Activated CD8-positive, alpha-beta memory T cell treated with anti-CD3 and anti-CD28 coated beads for 36 hours (primary cell): Measurements from ENCODE around the gene SMIM26. TPM values are rescaled to one million over a fixed set of nuclear protein-coding genes. Genes with fewer than 3 reads are reported as not detected.

ENCODE experiments used
- CTCF ChIA-PET: fragments of 350-600 bp; sonication (Branson Sonifier 250); formaldehyde crosslinking; loops from one replicate; lab custom pipeline; 2021; ENCODE audit warnings: antibody characterized with exemption; lab: Charles Lee
- POLR2A ChIA-PET: fragments of 350-600 bp; sonication (Branson Sonifier 250); formaldehyde crosslinking; loops from one replicate; lab custom pipeline; 2021; ENCODE audit warnings: antibody characterized with exemption; lab: Charles Lee
- total RNA-seq, 2 experiments: library from RNA; stranded (reverse); gene quantifications; one replicate each; pipeline ENCODE4 v1.2.3, GENCODE V29; 2021

The SMIM26 gene
- total RNA-seq, 2 experiments from 2014 or later, result 43.9 to 54.2 TPM

GRCh38 chr20:18577942-18578341 is 10.7 kb downstream of the SMIM26 start:
- CTCF ChIA-PET, result no interaction called here
- POLR2A ChIA-PET, result no interaction called here

- CTCF ChIA-PET, result no interaction called here
- POLR2A ChIA-PET, result no interaction called here
Measured at GRCh38 chr20:18578581-18578980, 11.3 kb downstream of the SMIM26 start.

GRCh38 chr20:18580012-18580411 is 12.8 kb downstream of the SMIM26 start:
- POLR2A ChIA-PET, result no interaction called here
- CTCF ChIA-PET, result no interaction called here

- CTCF ChIA-PET, result interaction anchor here (0.6 kb wide), 1 partner anchor 38 kb away, joined by 5 read pairs; no protein-coding TSS in a partner anchor
Measured at GRCh38 chr20:18585134-18585533, 17.9 kb downstream of the SMIM26 start.

GRCh38 chr20:18587665-18588573 is 20.7 kb downstream of the SMIM26 start, which contains the start of gene DTD1:
DTD1 (plus strand) TSS chr20:18588054; CDS start chr20:18588073, 19 bp downstream.
- CTCF ChIA-PET, result no interaction called here
- POLR2A ChIA-PET, result interaction anchor here (0.9 kb wide), 2 partner anchors 44 to 206 kb away, joined by 3 to 6 read pairs; no protein-coding TSS in a partner anchor

More at GRCh38 chr20:18585134-18585533, 17.9 kb downstream of the SMIM26 start:
- POLR2A ChIA-PET, result no interaction called here

GRCh38 chr20:18588574-18588933 is 21.3 kb downstream of the SMIM26 start:
- CTCF ChIA-PET, result no interaction called here
- POLR2A ChIA-PET, result interaction anchor here (0.9 kb wide), 2 partner anchors 45 to 205 kb away, joined by 3 to 6 read pairs; no protein-coding TSS in a partner anchor

- CTCF ChIA-PET, result interaction anchor here (0.6 kb wide), 1 partner anchor 112 kb away, joined by 4 read pairs; no protein-coding TSS in a partner anchor
- POLR2A ChIA-PET, result no interaction called here
Measured at GRCh38 chr20:18589941-18590674, 22.9 kb downstream of the SMIM26 start.

GRCh38 chr20:18596270-18596669 is 29.0 kb downstream of the SMIM26 start:
- ChIA-PET POLR2A (no interaction called here), CTCF (interaction anchor here (1.2 kb wide), 1 partner anchor 36 kb away, joined by 4 read pairs; no protein-coding TSS in a partner anchor)

GRCh38 chr20:18609741-18610140 is 42.5 kb downstream of the SMIM26 start:
- ChIA-PET POLR2A (no interaction called here), CTCF (interaction anchor here (0.7 kb wide), 1 partner anchor 159 kb away, joined by 3 read pairs; no protein-coding TSS in a partner anchor)

GRCh38 chr20:18611492-18611891 is 44.3 kb downstream of the SMIM26 start:
- CTCF ChIA-PET, result no interaction called here
- POLR2A ChIA-PET, result no interaction called here

GRCh38 chr20:18613553-18613952 is 46.3 kb downstream of the SMIM26 start:
- ChIA-PET POLR2A (no interaction called here), CTCF (no interaction called here)

GRCh38 chr20:18614244-18614643 is 47.0 kb downstream of the SMIM26 start:
- POLR2A ChIA-PET, result no interaction called here

GRCh38 chr20:18615020-18615650 is 47.9 kb downstream of the SMIM26 start:
- ChIA-PET CTCF (no interaction called here), POLR2A (no interaction called here)

More at GRCh38 chr20:18614244-18614643, 47.0 kb downstream of the SMIM26 start:
- CTCF ChIA-PET, result no interaction called here

Other genes with a start within 250 kb of the SMIM26 start
- gene DZANK1, start 100.4 kb upstream of the SMIM26 start, total RNA-seq, result 1 to 10 TPM; 2.1 to 2.5 TPM
- gene POLR3F, start 100.0 kb upstream of the SMIM26 start, total RNA-seq, result 10 to 100 TPM; 16.0 to 16.6 TPM
- 10 to 100 TPM; 16.9 to 18.1 TPM for gene RBBP9, start 70.2 kb upstream of the SMIM26 start, total RNA-seq
- 100 to 1,000 TPM in 1 of 2 experiments, 10 to 100 TPM in 1; 99.0 to 101 TPM for gene SEC23B, start 59.5 kb upstream of the SMIM26 start, total RNA-seq
- 10 to 100 TPM; 59.2 to 62.6 TPM for gene DTD1, start 20.6 kb downstream of the SMIM26 start, total RNA-seq
- not detected for gene SCP2D1, start 246.4 kb downstream of the SMIM26 start, total RNA-seq